ENCODE measurements around the gene MC1R. TPM values are rescaled to one million over a fixed set of nuclear protein-coding genes. Genes with fewer than 3 reads are reported as not detected.

Gene MC1R
- total and polyA plus RNA-seq, 2 experiments from 2014 or later = 0.74 to 4.3 TPM

DNA sequence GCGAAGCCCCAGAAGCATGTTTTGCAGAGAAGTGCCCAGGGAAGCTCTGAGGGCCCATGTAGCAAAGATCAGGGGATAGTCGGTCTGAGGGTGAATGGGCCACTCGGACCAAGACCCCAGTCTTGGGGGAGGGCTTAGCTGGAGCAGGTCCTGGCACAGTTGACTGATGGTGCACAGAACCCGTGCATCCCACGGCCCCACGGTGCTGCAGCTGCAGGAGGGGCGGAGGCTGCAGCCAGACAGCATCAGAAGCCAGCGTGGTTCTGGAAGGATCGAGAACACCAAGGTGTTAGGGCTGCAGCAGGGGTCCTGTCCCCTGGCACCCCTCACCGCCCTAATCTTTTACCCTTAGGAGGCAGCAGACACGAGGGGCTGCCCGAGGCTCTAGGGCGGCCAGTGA is 6.5 kb upstream of the MC1R start (continued):
- TF ChIP-seq, protein P1, sequence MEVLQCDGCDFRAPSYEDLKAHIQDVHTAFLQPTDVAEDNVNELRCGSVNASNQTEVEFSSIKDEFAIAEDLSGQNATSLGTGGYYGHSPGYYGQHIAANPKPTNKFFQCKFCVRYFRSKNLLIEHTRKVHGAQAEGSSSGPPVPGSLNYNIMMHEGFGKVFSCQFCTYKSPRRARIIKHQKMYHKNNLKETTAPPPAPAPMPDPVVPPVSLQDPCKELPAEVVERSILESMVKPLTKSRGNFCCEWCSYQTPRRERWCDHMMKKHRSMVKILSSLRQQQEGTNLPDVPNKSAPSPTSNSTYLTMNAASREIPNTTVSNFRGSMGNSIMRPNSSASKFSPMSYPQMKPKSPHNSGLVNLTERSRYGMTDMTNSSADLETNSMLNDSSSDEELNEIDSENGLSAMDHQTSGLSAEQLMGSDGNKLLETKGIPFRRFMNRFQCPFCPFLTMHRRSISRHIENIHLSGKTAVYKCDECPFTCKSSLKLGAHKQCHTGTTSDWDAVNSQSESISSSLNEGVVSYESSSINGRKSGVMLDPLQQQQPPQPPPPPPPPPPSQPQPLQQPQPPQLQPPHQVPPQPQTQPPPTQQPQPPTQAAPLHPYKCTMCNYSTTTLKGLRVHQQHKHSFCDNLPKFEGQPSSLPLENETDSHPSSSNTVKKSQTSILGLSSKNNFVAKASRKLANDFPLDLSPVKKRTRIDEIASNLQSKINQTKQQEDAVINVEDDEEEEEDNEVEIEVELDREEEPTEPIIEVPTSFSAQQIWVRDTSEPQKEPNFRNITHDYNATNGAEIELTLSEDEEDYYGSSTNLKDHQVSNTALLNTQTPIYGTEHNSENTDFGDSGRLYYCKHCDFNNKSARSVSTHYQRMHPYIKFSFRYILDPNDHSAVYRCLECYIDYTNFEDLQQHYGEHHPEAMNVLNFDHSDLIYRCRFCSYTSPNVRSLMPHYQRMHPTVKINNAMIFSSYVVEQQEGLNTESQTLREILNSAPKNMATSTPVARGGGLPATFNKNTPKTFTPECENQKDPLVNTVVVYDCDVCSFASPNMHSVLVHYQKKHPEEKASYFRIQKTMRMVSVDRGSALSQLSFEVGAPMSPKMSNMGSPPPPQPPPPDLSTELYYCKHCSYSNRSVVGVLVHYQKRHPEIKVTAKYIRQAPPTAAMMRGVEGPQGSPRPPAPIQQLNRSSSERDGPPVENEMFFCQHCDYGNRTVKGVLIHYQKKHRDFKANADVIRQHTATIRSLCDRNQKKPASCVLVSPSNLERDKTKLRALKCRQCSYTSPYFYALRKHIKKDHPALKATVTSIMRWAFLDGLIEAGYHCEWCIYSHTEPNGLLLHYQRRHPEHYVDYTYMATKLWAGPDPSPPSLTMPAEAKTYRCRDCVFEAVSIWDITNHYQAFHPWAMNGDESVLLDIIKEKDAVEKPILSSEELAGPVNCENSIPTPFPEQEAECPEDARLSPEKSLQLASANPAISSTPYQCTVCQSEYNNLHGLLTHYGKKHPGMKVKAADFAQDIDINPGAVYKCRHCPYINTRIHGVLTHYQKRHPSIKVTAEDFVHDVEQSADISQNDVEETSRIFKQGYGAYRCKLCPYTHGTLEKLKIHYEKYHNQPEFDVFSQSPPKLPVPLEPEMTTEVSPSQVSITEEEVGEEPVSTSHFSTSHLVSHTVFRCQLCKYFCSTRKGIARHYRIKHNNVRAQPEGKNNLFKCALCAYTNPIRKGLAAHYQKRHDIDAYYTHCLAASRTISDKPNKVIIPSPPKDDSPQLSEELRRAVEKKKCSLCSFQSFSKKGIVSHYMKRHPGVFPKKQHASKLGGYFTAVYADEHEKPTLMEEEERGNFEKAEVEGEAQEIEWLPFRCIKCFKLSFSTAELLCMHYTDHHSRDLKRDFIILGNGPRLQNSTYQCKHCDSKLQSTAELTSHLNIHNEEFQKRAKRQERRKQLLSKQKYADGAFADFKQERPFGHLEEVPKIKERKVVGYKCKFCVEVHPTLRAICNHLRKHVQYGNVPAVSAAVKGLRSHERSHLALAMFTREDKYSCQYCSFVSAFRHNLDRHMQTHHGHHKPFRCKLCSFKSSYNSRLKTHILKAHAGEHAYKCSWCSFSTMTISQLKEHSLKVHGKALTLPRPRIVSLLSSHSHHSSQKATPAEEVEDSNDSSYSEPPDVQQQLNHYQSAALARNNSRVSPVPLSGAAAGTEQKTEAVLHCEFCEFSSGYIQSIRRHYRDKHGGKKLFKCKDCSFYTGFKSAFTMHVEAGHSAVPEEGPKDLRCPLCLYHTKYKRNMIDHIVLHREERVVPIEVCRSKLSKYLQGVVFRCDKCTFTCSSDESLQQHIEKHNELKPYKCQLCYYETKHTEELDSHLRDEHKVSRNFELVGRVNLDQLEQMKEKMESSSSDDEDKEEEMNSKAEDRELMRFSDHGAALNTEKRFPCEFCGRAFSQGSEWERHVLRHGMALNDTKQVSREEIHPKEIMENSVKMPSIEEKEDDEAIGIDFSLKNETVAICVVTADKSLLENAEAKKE (CRISPR knock-in tag; IDR thresholded peaks at IDR 0.05) = no peak
- TF ChIP-seq, protein P2, sequence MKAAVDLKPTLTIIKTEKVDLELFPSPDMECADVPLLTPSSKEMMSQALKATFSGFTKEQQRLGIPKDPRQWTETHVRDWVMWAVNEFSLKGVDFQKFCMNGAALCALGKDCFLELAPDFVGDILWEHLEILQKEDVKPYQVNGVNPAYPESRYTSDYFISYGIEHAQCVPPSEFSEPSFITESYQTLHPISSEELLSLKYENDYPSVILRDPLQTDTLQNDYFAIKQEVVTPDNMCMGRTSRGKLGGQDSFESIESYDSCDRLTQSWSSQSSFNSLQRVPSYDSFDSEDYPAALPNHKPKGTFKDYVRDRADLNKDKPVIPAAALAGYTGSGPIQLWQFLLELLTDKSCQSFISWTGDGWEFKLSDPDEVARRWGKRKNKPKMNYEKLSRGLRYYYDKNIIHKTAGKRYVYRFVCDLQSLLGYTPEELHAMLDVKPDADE (IDR thresholded peaks at IDR 0.05) = no peak
- TF ChIP-seq JUNB (IDR thresholded peaks at IDR 0.05; ENCODE audit: unreplicated experiment) (no peak), EZH2 (IDR thresholded peaks at IDR 0.05; ENCODE audit: low read depth, unreplicated experiment) (no peak)

DNA sequence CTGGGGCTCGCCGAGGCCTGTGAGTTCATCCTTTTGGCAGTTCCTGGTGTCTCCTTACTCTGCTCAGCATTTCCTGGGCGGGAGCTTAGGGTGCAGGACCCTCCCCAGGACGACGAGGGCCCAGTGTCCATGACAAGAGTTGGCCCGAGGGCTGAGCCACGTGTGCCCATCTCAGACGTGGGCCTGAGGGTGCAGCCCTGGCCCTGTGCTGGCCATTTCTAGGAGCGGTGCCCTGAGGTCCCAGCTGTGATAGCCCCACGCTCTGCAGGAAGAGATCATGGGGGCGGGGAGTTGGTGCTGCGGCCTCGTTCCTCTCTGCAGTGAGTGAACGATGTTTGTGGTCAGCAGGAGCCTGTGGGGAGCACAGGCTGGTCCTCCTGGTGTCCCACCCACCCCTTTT is 6.0 kb upstream of the MC1R start:
- TF ChIP-seq, protein P1 (CRISPR knock-in tag; IDR thresholded peaks at IDR 0.05) = no peak
- H3K27ac Mint-ChIP-seq = no peak overlapping the region
- H3K4me1 ChIP-seq (ENCODE audit: insufficient read depth) = peaks cover 9% of the 10 kb centered on the region
- DNase-seq (ENCODE audit: low spot score) (no peak), ATAC-seq (no peak)
- H3K36me3 Mint-ChIP-seq (ENCODE audit: low read depth) = peaks cover 24% of the 10 kb centered on the region
- H3K4me3 Mint-ChIP-seq = no peak overlapping the region
- H3K27me3 Mint-ChIP-seq (ENCODE audit: insufficient read depth, low read depth, poor library complexity) = peaks cover 32% of the 10 kb centered on the region
- no peaks in the 10 kb centered on the region for H3K79me2 ChIP-seq (replicated peaks; ENCODE audit: insufficient read depth)
- no peaks in the 10 kb centered on the region for H3K27me3 ChIP-seq (ENCODE audit: insufficient read depth)
- no peaks in the 10 kb centered on the region; the same call in 1 of the 2 replicates for H3K36me3 ChIP-seq (ENCODE audit: insufficient read depth)
- no peak overlapping the region for H3K4me2 ChIP-seq
- peaks cover 24% of the 10 kb centered on the region for H3F3A ChIP-seq (replicated peaks; ENCODE audit: low read depth)
- H2AFZ ChIP-seq = no peak overlapping the region
- H3K9me3 Mint-ChIP-seq = peaks cover 15% of the 10 kb centered on the region; the same call in 2 of the 3 replicates
- H3K27ac ChIP-seq (ENCODE audit: low read depth) = no peak overlapping the region
- H3K4me1 Mint-ChIP-seq = peaks cover 6% of the 10 kb centered on the region; the same call in 1 of the 3 replicates
- no peaks in the 10 kb centered on the region for H4K20me1 ChIP-seq (replicated peaks; ENCODE audit: insufficient read depth)
- no peak overlapping the region for H3K4me3 ChIP-seq
- H3K9me2 ChIP-seq (ENCODE audit: insufficient read depth) = no peaks in the 10 kb centered on the region

All from GM23338 (cell line).